GM12872 (cell line): ENCODE measurements around the gene SYNGR3.

Experiments
- TF ChIP-seq, protein P1 (sequence below): IDR thresholded peaks from 3 replicates; pipeline ENCODE4 v1.5.1; 2011; ENCODE audit warnings: low read depth, mild to moderate bottlenecking, low read length, moderate library complexity; ENCODE audit not compliant: insufficient read depth

Gene SYNGR3

DNA sequence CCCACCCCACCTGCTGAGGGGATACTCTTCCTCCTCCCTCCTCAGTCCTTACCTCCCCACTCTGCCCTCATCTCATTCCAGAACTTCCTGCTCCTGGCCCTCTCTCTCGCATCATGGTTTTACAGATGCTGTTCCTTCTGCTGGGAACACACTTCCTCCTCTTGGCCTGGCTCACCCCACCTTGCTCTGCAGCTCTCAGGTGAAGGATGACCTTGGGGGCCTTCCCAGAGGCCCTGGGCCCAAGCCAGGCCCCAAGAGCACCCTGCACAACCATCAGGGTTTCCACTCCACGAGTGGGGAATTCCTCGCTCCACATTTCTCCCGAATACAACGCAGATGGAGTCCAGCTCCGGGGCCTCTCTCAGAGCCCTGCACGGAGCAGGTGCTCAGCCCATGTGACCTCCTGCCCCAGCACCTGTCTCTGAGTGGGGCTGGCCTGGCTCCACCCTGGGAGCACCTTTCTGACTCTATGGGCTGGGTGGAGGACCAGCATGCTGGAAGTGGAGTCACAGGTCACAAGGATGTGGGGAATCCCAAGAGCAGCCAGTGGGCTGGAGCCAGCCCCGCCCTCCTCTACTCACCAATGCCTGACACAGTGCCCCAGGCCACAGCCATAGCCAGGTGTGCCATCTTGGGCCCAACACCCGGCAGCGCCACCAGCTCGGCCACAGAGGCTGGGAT, 53.4 kb downstream of the SYNGR3 start:
- TF ChIP-seq, protein P1, sequence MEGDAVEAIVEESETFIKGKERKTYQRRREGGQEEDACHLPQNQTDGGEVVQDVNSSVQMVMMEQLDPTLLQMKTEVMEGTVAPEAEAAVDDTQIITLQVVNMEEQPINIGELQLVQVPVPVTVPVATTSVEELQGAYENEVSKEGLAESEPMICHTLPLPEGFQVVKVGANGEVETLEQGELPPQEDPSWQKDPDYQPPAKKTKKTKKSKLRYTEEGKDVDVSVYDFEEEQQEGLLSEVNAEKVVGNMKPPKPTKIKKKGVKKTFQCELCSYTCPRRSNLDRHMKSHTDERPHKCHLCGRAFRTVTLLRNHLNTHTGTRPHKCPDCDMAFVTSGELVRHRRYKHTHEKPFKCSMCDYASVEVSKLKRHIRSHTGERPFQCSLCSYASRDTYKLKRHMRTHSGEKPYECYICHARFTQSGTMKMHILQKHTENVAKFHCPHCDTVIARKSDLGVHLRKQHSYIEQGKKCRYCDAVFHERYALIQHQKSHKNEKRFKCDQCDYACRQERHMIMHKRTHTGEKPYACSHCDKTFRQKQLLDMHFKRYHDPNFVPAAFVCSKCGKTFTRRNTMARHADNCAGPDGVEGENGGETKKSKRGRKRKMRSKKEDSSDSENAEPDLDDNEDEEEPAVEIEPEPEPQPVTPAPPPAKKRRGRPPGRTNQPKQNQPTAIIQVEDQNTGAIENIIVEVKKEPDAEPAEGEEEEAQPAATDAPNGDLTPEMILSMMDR = no peak
